GM23338 (cell line): ENCODE results near the gene PDP2. TPM values are rescaled to one million over a fixed set of nuclear protein-coding genes. Genes with fewer than 3 reads are reported as not detected.

Experiments
- ATAC-seq: fragments of 200-7000 bp; cut with Tn5 transposase; 3 replicates; pipeline ENCODE4 v1.9.1; 2020
- DNase-seq: peaks from one replicate; pipeline ENCODE4 v3.0.0-alpha.2; 2015; ENCODE audit warnings: low spot score
- H2AFZ ChIP-seq: fragments of 200-600 bp; sonication (generic); 2 replicates; pipeline ENCODE4 v1.8.0; 2016; ENCODE audit warnings: antibody characterized with exemption, mild to moderate bottlenecking, moderate library complexity
- H3F3A ChIP-seq: fragments of 200-600 bp; sonication (generic); replicated peaks from 2 replicates; pipeline ENCODE4 v1.8.0; 2017; ENCODE audit warnings: antibody characterized with exemption, mixed run types, low read depth
- H3K27ac ChIP-seq: fragments of 200-600 bp; sonication (generic); 2 replicates; pipeline ENCODE4 v1.6.1; 2016; ENCODE audit warnings: low read depth
- H3K27me3 ChIP-seq: fragments of 200-600 bp; sonication (generic); 2 replicates; pipeline ENCODE4 v1.8.0; 2016; ENCODE audit warnings: mild to moderate bottlenecking, mixed run types, moderate library complexity; ENCODE audit not compliant: insufficient read depth
- H3K36me3 ChIP-seq: fragments of 200-600 bp; sonication (generic); 2 replicates; pipeline ENCODE4 v1.8.0; 2016; ENCODE audit warnings: mild to moderate bottlenecking; ENCODE audit not compliant: insufficient read depth
- H3K4me1 ChIP-seq: fragments of 200-600 bp; sonication (generic); 2 replicates; pipeline ENCODE4 v1.8.0; 2016; ENCODE audit warnings: mild to moderate bottlenecking, moderate library complexity; ENCODE audit not compliant: insufficient read depth
- H3K4me2 ChIP-seq: fragments of 200-600 bp; sonication (generic); 2 replicates; pipeline ENCODE4 v1.7.1; 2017; ENCODE audit warnings: mixed run types
- H3K4me3 ChIP-seq: fragments of 200-600 bp; sonication (generic); 2 replicates; pipeline ENCODE4 v1.6.1; 2016; ENCODE audit warnings: mixed run types
- H3K79me2 ChIP-seq: fragments of 200-600 bp; sonication (generic); replicated peaks from 2 replicates; pipeline ENCODE4 v1.8.0; 2017; ENCODE audit warnings: mild to moderate bottlenecking; ENCODE audit not compliant: insufficient read depth
- H3K9me2 ChIP-seq: fragments of 200-600 bp; sonication (generic); 2 replicates; pipeline ENCODE4 v1.8.0; 2017; ENCODE audit not compliant: insufficient read depth
- H4K20me1 ChIP-seq: fragments of 200-600 bp; sonication (generic); replicated peaks from 2 replicates; pipeline ENCODE4 v1.8.0; 2017; ENCODE audit warnings: mild to moderate bottlenecking; ENCODE audit not compliant: insufficient read depth
- H3K27ac Mint-ChIP-seq: 2 replicates; pipeline ENCODE4 v1.8.0; 2020; ENCODE audit warnings: inconsistent platforms, mild to moderate bottlenecking, moderate library complexity, mixed read lengths
- H3K27me3 Mint-ChIP-seq: 3 replicates; pipeline ENCODE4 v1.8.0; 2022; ENCODE audit warnings: low read depth, mild to moderate bottlenecking, moderate library complexity, mixed read lengths, inconsistent platforms; ENCODE audit not compliant: insufficient read depth, poor library complexity
- H3K36me3 Mint-ChIP-seq: 3 replicates; pipeline ENCODE4 v1.8.0; 2021; ENCODE audit warnings: low read depth, mild to moderate bottlenecking, inconsistent platforms, moderate library complexity, mixed read lengths
- H3K4me1 Mint-ChIP-seq: 3 replicates; pipeline ENCODE4 v1.8.0; 2020; ENCODE audit warnings: mild to moderate bottlenecking, inconsistent platforms, mixed read lengths
- H3K4me3 Mint-ChIP-seq: 3 replicates; pipeline ENCODE4 v1.8.0; 2021; ENCODE audit warnings: moderate library complexity, mild to moderate bottlenecking, inconsistent platforms, mixed read lengths
- H3K9me3 Mint-ChIP-seq: 3 replicates; pipeline ENCODE4 v1.8.0; 2020; ENCODE audit warnings: moderate library complexity, mild to moderate bottlenecking, inconsistent platforms, mixed read lengths
- CREB1 ChIP-seq: fragments of 250-450 bp; sonication (Bioruptor Pico); IDR thresholded peaks from 2 replicates; pipeline ENCODE4 v1.5.0; 2020; ENCODE audit warnings: low read depth, mild to moderate bottlenecking, moderate library complexity
- JUNB ChIP-seq: IDR thresholded peaks from one replicate; pipeline ENCODE4 v1.6.1; 2016; ENCODE audit warnings: antibody characterized with exemption; ENCODE audit not compliant: unreplicated experiment
- NANOG ChIP-seq: IDR thresholded peaks from 2 replicates; pipeline ENCODE4 v1.6.1; 2016; ENCODE audit warnings: antibody characterized with exemption, borderline replicate concordance
- POLR2AphosphoS5 ChIP-seq: IDR thresholded peaks from 2 replicates; pipeline ENCODE4 v1.6.1; 2016; ENCODE audit warnings: antibody characterized with exemption, low read depth
- ZNF114 ChIP-seq: fragments of 250-450 bp; sonication (Bioruptor Pico); IDR thresholded peaks from 2 replicates; pipeline ENCODE4 v1.5.0; 2020; ENCODE audit warnings: mild to moderate bottlenecking, moderate library complexity
- polyA plus RNA-seq: library from polyadenylated mRNA; unstranded; fragments of >200 nt; fragmentation: Nextera tagmentation; extraction: Ambion mirVana; gene quantifications from 2 replicates; pipeline ENCODE4 v1.2.1, GENCODE V29; 2016
- total RNA-seq: library from RNA; depleted of rRNA; stranded (reverse); fragments of >200 nt; shearing (Covaris generic); gene quantifications from 2 replicates; pipeline ENCODE4 v1.2.3, GENCODE V29; 2014
- TF ChIP-seq, protein P1 (sequence below): fragments of 250-450 bp; sonication (Bioruptor Pico); IDR thresholded peaks from 2 replicates; pipeline ENCODE4 v1.5.0; 2020; ENCODE audit warnings: mild to moderate bottlenecking, moderate library complexity
- TF ChIP-seq, protein P2 (sequence below), 2 experiments: fragments of 200-600 bp in 1 of 2; sonication (generic) in 1 of 2; conservative IDR thresholded peaks; 2 replicates each; pipeline versions ENCODE4 v1.5.1 to v1.6.1; 2016 to 2017; ENCODE audit warnings: antibody characterized with exemption in 2 of 2, low read depth in 2 of 2, mild to moderate bottlenecking in 2 of 2, moderate library complexity in 1 of 2

Gene PDP2
- total and polyA plus RNA-seq, 2 experiments from 2014 or later: 9.0 to 23.2 TPM

DNA sequence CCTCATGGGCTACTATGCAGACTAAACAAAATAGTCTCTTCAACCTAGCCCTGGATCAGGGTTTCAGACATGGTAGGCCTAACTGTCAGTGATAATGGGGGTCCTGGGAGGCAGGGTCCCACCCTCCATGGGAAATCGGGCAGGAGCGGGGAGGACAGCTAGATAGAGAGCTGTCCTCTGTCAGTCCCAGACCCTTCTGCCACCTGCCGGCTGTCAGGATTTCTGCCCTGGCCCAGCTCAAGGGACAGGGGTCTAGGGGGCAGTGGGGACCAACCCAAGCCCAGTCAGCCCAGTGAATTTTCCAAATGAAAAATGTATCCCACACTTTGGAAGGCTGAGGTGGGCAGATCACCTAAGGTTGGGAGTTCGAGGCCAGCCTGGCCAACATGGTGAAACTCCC lies 30.8 kb upstream of the PDP2 start:
- Histone ChIP-seq H3K4me2 (no peak overlapping the region), H2AFZ (no peak overlapping the region), H3F3A (no peaks in the 10 kb centered on the region), H3K4me3 (no peak overlapping the region), H3K27me3 (peaks cover 27% of the 10 kb centered on the region), H3K36me3 (no peaks in the 10 kb centered on the region), H3K79me2 (no peaks in the 10 kb centered on the region), H3K27ac (no peak overlapping the region), H4K20me1 (no peaks in the 10 kb centered on the region), H3K4me1 (no peaks in the 10 kb centered on the region; the same call in 1 of the 2 replicates), H3K9me2 (no peaks in the 10 kb centered on the region)
- ATAC-seq (peak; percentile 32), DNase-seq (peak; percentile 30)
- H3K36me3 Mint-ChIP-seq: no peaks in the 10 kb centered on the region
- no peak overlapping the region for H3K27ac Mint-ChIP-seq
- H3K4me3 Mint-ChIP-seq: no peak overlapping the region
- H3K4me1 Mint-ChIP-seq: peaks cover 16% of the 10 kb centered on the region
- TF ChIP-seq JUNB (no peak), CREB1 (CRISPR knock-in tag) (no peak), POLR2AphosphoS5 (no peak), ZNF114 (CRISPR knock-in tag) (no peak), NANOG (no peak)
- TF ChIP-seq, protein P1, sequence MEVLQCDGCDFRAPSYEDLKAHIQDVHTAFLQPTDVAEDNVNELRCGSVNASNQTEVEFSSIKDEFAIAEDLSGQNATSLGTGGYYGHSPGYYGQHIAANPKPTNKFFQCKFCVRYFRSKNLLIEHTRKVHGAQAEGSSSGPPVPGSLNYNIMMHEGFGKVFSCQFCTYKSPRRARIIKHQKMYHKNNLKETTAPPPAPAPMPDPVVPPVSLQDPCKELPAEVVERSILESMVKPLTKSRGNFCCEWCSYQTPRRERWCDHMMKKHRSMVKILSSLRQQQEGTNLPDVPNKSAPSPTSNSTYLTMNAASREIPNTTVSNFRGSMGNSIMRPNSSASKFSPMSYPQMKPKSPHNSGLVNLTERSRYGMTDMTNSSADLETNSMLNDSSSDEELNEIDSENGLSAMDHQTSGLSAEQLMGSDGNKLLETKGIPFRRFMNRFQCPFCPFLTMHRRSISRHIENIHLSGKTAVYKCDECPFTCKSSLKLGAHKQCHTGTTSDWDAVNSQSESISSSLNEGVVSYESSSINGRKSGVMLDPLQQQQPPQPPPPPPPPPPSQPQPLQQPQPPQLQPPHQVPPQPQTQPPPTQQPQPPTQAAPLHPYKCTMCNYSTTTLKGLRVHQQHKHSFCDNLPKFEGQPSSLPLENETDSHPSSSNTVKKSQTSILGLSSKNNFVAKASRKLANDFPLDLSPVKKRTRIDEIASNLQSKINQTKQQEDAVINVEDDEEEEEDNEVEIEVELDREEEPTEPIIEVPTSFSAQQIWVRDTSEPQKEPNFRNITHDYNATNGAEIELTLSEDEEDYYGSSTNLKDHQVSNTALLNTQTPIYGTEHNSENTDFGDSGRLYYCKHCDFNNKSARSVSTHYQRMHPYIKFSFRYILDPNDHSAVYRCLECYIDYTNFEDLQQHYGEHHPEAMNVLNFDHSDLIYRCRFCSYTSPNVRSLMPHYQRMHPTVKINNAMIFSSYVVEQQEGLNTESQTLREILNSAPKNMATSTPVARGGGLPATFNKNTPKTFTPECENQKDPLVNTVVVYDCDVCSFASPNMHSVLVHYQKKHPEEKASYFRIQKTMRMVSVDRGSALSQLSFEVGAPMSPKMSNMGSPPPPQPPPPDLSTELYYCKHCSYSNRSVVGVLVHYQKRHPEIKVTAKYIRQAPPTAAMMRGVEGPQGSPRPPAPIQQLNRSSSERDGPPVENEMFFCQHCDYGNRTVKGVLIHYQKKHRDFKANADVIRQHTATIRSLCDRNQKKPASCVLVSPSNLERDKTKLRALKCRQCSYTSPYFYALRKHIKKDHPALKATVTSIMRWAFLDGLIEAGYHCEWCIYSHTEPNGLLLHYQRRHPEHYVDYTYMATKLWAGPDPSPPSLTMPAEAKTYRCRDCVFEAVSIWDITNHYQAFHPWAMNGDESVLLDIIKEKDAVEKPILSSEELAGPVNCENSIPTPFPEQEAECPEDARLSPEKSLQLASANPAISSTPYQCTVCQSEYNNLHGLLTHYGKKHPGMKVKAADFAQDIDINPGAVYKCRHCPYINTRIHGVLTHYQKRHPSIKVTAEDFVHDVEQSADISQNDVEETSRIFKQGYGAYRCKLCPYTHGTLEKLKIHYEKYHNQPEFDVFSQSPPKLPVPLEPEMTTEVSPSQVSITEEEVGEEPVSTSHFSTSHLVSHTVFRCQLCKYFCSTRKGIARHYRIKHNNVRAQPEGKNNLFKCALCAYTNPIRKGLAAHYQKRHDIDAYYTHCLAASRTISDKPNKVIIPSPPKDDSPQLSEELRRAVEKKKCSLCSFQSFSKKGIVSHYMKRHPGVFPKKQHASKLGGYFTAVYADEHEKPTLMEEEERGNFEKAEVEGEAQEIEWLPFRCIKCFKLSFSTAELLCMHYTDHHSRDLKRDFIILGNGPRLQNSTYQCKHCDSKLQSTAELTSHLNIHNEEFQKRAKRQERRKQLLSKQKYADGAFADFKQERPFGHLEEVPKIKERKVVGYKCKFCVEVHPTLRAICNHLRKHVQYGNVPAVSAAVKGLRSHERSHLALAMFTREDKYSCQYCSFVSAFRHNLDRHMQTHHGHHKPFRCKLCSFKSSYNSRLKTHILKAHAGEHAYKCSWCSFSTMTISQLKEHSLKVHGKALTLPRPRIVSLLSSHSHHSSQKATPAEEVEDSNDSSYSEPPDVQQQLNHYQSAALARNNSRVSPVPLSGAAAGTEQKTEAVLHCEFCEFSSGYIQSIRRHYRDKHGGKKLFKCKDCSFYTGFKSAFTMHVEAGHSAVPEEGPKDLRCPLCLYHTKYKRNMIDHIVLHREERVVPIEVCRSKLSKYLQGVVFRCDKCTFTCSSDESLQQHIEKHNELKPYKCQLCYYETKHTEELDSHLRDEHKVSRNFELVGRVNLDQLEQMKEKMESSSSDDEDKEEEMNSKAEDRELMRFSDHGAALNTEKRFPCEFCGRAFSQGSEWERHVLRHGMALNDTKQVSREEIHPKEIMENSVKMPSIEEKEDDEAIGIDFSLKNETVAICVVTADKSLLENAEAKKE (CRISPR knock-in tag): no peak
- TF ChIP-seq, protein P2, sequence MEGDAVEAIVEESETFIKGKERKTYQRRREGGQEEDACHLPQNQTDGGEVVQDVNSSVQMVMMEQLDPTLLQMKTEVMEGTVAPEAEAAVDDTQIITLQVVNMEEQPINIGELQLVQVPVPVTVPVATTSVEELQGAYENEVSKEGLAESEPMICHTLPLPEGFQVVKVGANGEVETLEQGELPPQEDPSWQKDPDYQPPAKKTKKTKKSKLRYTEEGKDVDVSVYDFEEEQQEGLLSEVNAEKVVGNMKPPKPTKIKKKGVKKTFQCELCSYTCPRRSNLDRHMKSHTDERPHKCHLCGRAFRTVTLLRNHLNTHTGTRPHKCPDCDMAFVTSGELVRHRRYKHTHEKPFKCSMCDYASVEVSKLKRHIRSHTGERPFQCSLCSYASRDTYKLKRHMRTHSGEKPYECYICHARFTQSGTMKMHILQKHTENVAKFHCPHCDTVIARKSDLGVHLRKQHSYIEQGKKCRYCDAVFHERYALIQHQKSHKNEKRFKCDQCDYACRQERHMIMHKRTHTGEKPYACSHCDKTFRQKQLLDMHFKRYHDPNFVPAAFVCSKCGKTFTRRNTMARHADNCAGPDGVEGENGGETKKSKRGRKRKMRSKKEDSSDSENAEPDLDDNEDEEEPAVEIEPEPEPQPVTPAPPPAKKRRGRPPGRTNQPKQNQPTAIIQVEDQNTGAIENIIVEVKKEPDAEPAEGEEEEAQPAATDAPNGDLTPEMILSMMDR (conservative IDR thresholded peaks at IDR 0.05; ENCODE audit: low read depth in 2 of 2): peak in 1 of 2 experiments; percentile 60; a peak in 2 of 4 replicates
- H3K27me3 Mint-ChIP-seq: peaks cover 22% of the 10 kb centered on the region
- no peaks in the 10 kb centered on the region; the same call in 2 of the 3 replicates for H3K9me3 Mint-ChIP-seq
